Left lung (tissue), 10 donors: Measurements from ENCODE around the gene SAMMSON. TPM values are rescaled to one million over a fixed set of nuclear protein-coding genes. Genes with fewer than 3 reads are reported as not detected.

Experiments used
- ATAC-seq: fragments of 200-7000 bp; cut with Tn5 transposase; one replicate; pipeline ENCODE4 v1.9.1; 2020; ENCODE audit warnings: moderate library complexity
- DNase-seq, 4 donors: peaks; one replicate each; pipeline ENCODE4 v3.0.0-alpha.2; 2013 to 2020
- H3K27ac ChIP-seq, 2 donors: fragments of 200-600 bp; sonication (generic) in 1 of 2; one replicate each; pipeline versions ENCODE4 v1.5.0 to v1.8.0; 2020 to 2021
- H3K27me3 ChIP-seq, 2 donors: fragments of 200-600 bp; sonication (generic) in 1 of 2; one replicate each; pipeline versions ENCODE4 v1.5.0 to v1.8.0; 2020 to 2021
- H3K36me3 ChIP-seq, 2 donors: fragments of 200-600 bp; sonication (generic) in 1 of 2; one replicate each; pipeline versions ENCODE4 v1.5.0 to v1.8.0; 2020 to 2021
- H3K4me1 ChIP-seq, 2 donors: fragments of 200-600 bp; one replicate each; pipeline ENCODE4 v1.8.0; 2021
- H3K4me3 ChIP-seq, 2 donors: fragments of 200-600 bp; sonication (generic) in 1 of 2; one replicate each; pipeline versions ENCODE4 v1.5.0 to v1.8.0; 2020 to 2021; ENCODE audit warnings: mild to moderate bottlenecking in 1 of 2
- H3K9me3 ChIP-seq, 2 donors: fragments of 200-600 bp; sonication (generic) in 1 of 2; one replicate each; pipeline versions ENCODE4 v1.5.0 to v1.8.0; 2020 to 2021
- CTCF ChIP-seq, 2 donors: fragments of 200-600 bp; sonication (generic) in 1 of 2; IDR thresholded peaks; one replicate each; pipeline versions ENCODE4 v1.5.0 to v1.8.0; 2021; ENCODE audit warnings: antibody characterized with exemption in 2 of 2
- intact Hi-C, 2 donors: fragments of 100-400 bp; cut with DNase I; formaldehyde crosslinking; loops; one replicate each; pipeline versions ENCODE4 v1.11.2 to v1.14.2; 2022
- polyA plus RNA-seq, 6 donors: library from polyadenylated mRNA; unstranded; fragments of 120-200 nt; gene quantifications; one replicate each; pipeline ENCODE4 v1.2.1, GENCODE V29; 2013; ENCODE audit not compliant: insufficient read length in 6 of 6
- total RNA-seq, 2 donors: library from RNA; stranded (reverse); fragmentation: NEBNext Ultra II Directional; extraction: Animal tissue kit (Norgen Biotek cat#: 25700); gene quantifications; one replicate each; pipeline ENCODE4 v1.2.1, GENCODE V29; 2021
- donor health status: DM: no; HTN: yes; CAD: no.
- donor health status: DM: no; HTN: no; CAD: no.

Gene SAMMSON
- total and polyA plus RNA-seq, 8 donors, result 0.09 to 0.20 (median 0.12) TPM; not detected in 4

DNA sequence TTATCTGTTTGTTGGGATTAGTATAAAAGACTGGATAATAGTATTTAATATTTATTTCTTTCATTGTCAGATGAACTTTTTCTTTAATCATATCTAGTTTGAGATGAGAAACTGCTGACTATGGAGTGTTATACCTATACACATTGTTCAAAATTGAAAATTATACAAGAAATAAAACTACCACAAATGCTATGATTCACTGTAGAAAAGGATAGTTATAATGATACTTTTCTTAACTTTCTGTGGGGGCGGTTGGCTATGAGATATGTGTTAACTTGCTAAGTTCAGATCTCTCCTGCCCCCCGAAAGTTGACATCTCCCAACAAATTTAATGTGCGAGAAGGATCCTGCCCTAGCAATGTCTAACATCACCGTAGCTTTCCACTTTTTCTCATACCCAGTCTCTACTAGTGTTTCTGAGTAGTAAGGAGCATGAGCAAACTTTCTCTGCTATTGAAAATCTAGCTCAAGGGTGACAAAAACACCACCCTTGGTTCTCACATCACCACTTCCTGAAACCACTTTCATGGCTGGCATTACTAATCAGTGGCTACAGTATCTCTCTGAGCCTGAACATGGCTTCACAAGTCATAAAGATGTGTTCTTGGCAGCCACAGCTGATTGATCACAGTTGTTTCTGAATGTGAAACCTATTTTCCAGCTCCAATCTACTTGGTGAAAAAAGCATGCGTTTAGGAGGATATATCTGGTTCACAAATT, 15.8 kb upstream of the SAMMSON start:
- intact Hi-C loops, result no loop called here
- no peak for TF ChIP-seq CTCF (IDR thresholded peaks at IDR 0.05)
- no peak overlapping the region for H3K27ac ChIP-seq
- DNase-seq (no peak), ATAC-seq (peak; percentile 44)
- H3K36me3 ChIP-seq, result no peaks in the 10 kb centered on the region
- no peak overlapping the region for H3K4me3 ChIP-seq
- peaks cover 0 to 7% of the 10 kb centered on the region in 2 donors for H3K9me3 ChIP-seq
- H3K27me3 ChIP-seq, result no peaks in the 10 kb centered on the region
- no peaks in the 10 kb centered on the region for H3K4me1 ChIP-seq

GRCh38 chr3:69985266-69985665, 14.3 kb upstream of the SAMMSON start:
- Histone ChIP-seq H3K27ac (no peak overlapping the region), H3K9me3 (no peaks in the 10 kb centered on the region), H3K4me1 (no peaks in the 10 kb centered on the region), H3K4me3 (no peak overlapping the region), H3K36me3 (no peaks in the 10 kb centered on the region), H3K27me3 (no peaks in the 10 kb centered on the region)
- intact Hi-C loops, result no loop called here
- ATAC-seq (no peak), DNase-seq (no peak)
- TF ChIP-seq CTCF (IDR thresholded peaks at IDR 0.05), result no peak

GRCh38 chr3:69986419-69986818, 13.1 kb upstream of the SAMMSON start:
- DNase-seq, result no peak
- Histone ChIP-seq H3K4me3 (no peak overlapping the region), H3K27ac (no peak overlapping the region), H3K27me3 (no peaks in the 10 kb centered on the region), H3K36me3 (no peaks in the 10 kb centered on the region), H3K9me3 (no peaks in the 10 kb centered on the region), H3K4me1 (no peaks in the 10 kb centered on the region)
- TF ChIP-seq CTCF (IDR thresholded peaks at IDR 0.05), result no peak
- ATAC-seq, result no peak
- intact Hi-C loops, result no loop called here

DNA sequence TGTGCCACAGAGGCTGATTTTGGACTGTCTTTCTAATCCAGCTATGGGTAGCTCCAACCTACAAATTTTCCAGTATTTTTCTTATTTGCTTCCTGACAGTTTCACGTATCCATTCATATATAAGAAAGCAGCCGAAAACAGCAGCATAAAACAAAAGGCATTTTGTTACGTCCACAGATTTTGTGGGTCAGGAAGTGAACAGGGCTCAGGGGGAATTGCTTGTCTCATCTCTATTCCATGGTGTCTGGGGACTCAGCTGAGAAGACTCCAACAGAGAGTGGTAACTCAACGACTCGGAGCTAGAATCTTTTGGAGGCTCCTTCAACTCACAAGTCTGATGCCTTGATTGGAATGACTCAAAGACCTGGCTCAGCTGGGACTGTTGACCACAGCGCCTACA, 11.7 kb upstream of the SAMMSON start:
- intact Hi-C loops, result no loop called here
- no peak for TF ChIP-seq CTCF (IDR thresholded peaks at IDR 0.05)
- no peaks in the 10 kb centered on the region for H3K27me3 ChIP-seq
- no peaks in the 10 kb centered on the region for H3K4me1 ChIP-seq
- ATAC-seq, result no peak
- H3K36me3 ChIP-seq, result no peaks in the 10 kb centered on the region
- H3K9me3 ChIP-seq, result no peaks in the 10 kb centered on the region
- H3K27ac ChIP-seq, result no peak overlapping the region
- no peak overlapping the region for H3K4me3 ChIP-seq
- DNase-seq, result no peak

GRCh38 chr3:69993757-69994156, 5.8 kb upstream of the SAMMSON start:
- H3K27ac ChIP-seq, result no peak overlapping the region
- H3K9me3 ChIP-seq, result no peaks in the 10 kb centered on the region
- ATAC-seq, result no peak
- no peak for TF ChIP-seq CTCF (IDR thresholded peaks at IDR 0.05)
- H3K36me3 ChIP-seq, result no peaks in the 10 kb centered on the region
- DNase-seq, result no peak
- intact Hi-C loops, result no loop called here
- H3K27me3 ChIP-seq, result no peaks in the 10 kb centered on the region
- H3K4me3 ChIP-seq, result no peak overlapping the region
- no peaks in the 10 kb centered on the region for H3K4me1 ChIP-seq
